ENCODE results near the gene AFAP1L2.

DNA sequence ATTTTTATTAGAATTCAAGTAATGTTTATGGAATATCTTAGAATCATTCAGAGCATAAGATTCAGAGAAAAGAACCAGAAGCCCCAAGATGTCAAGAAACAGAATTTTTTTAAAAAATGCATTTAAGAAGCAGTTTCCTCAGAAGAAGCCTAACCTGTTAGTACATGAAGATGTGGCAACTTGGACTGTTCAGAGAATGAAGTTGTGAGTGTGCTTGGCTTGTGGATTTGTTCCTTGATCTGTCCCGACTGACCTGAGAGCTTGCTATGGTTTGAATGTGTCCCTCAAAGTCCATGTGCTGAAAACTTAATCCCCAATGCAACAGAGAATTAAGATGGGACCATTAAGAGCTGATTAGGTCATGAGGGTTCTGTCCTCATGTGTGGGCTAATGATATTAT is 13.8 kb upstream of the AFAP1L2 start:
- TF ChIP-seq, protein P1, sequence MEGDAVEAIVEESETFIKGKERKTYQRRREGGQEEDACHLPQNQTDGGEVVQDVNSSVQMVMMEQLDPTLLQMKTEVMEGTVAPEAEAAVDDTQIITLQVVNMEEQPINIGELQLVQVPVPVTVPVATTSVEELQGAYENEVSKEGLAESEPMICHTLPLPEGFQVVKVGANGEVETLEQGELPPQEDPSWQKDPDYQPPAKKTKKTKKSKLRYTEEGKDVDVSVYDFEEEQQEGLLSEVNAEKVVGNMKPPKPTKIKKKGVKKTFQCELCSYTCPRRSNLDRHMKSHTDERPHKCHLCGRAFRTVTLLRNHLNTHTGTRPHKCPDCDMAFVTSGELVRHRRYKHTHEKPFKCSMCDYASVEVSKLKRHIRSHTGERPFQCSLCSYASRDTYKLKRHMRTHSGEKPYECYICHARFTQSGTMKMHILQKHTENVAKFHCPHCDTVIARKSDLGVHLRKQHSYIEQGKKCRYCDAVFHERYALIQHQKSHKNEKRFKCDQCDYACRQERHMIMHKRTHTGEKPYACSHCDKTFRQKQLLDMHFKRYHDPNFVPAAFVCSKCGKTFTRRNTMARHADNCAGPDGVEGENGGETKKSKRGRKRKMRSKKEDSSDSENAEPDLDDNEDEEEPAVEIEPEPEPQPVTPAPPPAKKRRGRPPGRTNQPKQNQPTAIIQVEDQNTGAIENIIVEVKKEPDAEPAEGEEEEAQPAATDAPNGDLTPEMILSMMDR (IDR thresholded peaks at IDR 0.05) = no peak
- no peak for TF ChIP-seq POLR2A (IDR thresholded peaks at IDR 0.05)

All from body of pancreas (tissue), 4 donors.